ENCODE measurements around the gene TMEM240.

DNA sequence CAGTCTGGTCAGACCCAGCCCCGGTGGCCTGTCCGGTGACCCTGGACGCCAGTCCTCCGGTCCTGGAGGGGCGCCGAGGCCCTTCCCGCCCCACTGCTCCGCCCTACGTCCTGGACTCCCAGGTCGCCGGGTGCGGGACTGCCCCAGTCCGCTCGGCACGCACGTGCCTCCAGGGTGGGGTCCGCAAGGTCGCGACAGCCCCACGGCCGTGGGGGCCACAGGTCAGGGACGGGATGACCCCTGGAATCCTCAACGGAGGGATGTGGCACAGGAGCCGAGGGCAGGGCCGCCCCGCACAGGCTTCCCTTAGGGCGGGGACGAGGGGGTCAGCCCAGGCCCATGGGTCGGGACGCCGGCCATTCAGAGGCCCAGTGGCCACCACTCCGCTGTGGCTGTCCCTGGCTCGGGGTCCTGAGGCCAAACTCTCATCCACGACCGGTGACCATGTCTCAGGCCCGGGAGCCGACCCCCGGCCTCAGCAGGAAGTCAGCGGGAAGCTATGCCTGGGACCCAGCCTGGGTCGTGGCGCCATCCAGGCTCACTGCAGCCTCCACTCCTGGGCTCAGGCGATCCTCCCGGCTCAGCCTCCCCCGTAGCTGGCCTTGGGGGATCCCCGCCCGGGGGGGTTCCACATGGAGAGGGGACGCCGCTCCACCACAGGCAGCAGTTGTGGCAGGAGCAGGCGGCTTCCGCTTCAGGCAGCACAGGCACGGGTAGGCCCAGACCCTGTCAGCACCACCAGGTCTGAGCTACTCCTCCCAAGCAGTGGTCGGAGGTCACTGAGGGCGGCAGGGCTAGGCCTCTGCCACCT lies 599 bp upstream of the TMEM240 start:
- TF ChIP-seq POLR2AphosphoS5 (IDR thresholded peaks at IDR 0.05) (no peak), POLR2A (IDR thresholded peaks at IDR 0.05) (no peak)
- TF ChIP-seq, protein P1, sequence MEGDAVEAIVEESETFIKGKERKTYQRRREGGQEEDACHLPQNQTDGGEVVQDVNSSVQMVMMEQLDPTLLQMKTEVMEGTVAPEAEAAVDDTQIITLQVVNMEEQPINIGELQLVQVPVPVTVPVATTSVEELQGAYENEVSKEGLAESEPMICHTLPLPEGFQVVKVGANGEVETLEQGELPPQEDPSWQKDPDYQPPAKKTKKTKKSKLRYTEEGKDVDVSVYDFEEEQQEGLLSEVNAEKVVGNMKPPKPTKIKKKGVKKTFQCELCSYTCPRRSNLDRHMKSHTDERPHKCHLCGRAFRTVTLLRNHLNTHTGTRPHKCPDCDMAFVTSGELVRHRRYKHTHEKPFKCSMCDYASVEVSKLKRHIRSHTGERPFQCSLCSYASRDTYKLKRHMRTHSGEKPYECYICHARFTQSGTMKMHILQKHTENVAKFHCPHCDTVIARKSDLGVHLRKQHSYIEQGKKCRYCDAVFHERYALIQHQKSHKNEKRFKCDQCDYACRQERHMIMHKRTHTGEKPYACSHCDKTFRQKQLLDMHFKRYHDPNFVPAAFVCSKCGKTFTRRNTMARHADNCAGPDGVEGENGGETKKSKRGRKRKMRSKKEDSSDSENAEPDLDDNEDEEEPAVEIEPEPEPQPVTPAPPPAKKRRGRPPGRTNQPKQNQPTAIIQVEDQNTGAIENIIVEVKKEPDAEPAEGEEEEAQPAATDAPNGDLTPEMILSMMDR (IDR thresholded peaks at IDR 0.05): no peak
